ENCODE measurements around the gene ZNF397. TPM values are rescaled to one million over a fixed set of nuclear protein-coding genes. Genes with fewer than 3 reads are reported as not detected.

ZNF397 gene
- total and polyA plus RNA-seq, 2 of the 13 experiments (the other 11 are each of a cell fraction or from before 2014, with no cell fraction given): 4.7 to 9.4 TPM

GRCh38 chr18:35289293-35289692, 48.5 kb downstream of the ZNF397 start:
- Histone ChIP-seq H3K4me3 (replicated peaks in 1 of 3; ENCODE audit: insufficient read depth in 1 of 3, low read depth in 2 of 3, low read length in 3 of 3) (peak overlapping the region; percentile 85 to 97 (median 93)), H3K4me1 (ENCODE audit: insufficient read depth, low read length) (peaks cover 34% of the 10 kb centered on the region), H2AFZ (ENCODE audit: low read length) (peak overlapping the region; percentile 49), H3K9ac (ENCODE audit: insufficient read depth, low read depth, low read length) (peak overlapping the region; percentile 96), H3K36me3 (replicated peaks in 1 of 2; ENCODE audit: control insufficient read depth in 1 of 2, insufficient read depth in 2 of 2, low read length in 2 of 2) (peaks cover 3% of the 10 kb centered on the region in 2 experiments; a peak in 3 of 5 replicates), H3K4me2 (ENCODE audit: low read depth, low read length) (peak overlapping the region; percentile 86), H3K27me3 (ENCODE audit: control insufficient read depth in 1 of 2, insufficient read depth in 2 of 2, low read length in 2 of 2) (no peaks in the 10 kb centered on the region; a peak in 1 of 5 replicates), H4K20me1 (ENCODE audit: insufficient read depth, low read length) (no peaks in the 10 kb centered on the region), H3K27ac (ENCODE audit: extremely low read length, insufficient read depth, low read length) (peak overlapping the region; percentile 81), H3K79me2 (ENCODE audit: insufficient read depth, low read length) (peaks cover 54% of the 10 kb centered on the region), H3K9me3 (ENCODE audit: low read length) (peaks cover 2% of the 10 kb centered on the region; the same call in 1 of the 2 replicates)
- no TSS peak for BruUV-seq (replicated peaks)
- peak; percentile 21 for ATAC-seq
- ChIA-PET POLR2A (interaction anchor here (0.9 to 2.4 kb wide), 5 partner anchors 14 to 66 kb away, joined by 3 to 21 read pairs (median 5); partner anchors contain the start of genes ZNF24 and ZNF397), CTCF (ENCODE audit: low intra/inter-chr PET ratio, low total read pairs) (no interaction called here)
- no peak for DNase-seq (ENCODE audit: low spot score)
- FAIRE-seq: no peak
- TF ChIP-seq ZNF792 (CRISPR knock-in tag; IDR thresholded peaks at IDR 0.05) (peak; percentile 25; the same call in 1 of the 2 replicates), ZNF124 (CRISPR knock-in tag; IDR thresholded peaks at IDR 0.05) (0 out of 2 replicates have a peak, but pooled peaks have one; percentile 8), ZNF557 (CRISPR knock-in tag; IDR thresholded peaks at IDR 0.05) (0 out of 2 replicates have a peak, but pooled peaks have one; percentile 49), ATRX (CRISPR knock-in tag; IDR thresholded peaks at IDR 0.05; ENCODE audit: borderline replicate concordance) (no peak), ZSCAN31 (CRISPR knock-in tag; IDR thresholded peaks at IDR 0.05; ENCODE audit: low read depth) (no peak)
- in situ Hi-C loops (cut with HindIII; ENCODE audit: extremely low pct_ligation_motif_present, low pct_unique_long_range_greater_than_20kb): no loop called here
- intact Hi-C loops (cut with micrococcal nuclease; ENCODE audit: unreplicated experiment): loop anchor here (5.0 kb wide), 1 partner anchor 57 kb away; no protein-coding TSS in a partner anchor
- WGBS (ENCODE audit: low lambda C conversion rate): 4% methylated on average over 6 of the region's 6 CpGs

GRCh38 chr18:35289727-35290093, 48.9 kb downstream of the ZNF397 start:
- in situ Hi-C loops (cut with HindIII; ENCODE audit: extremely low pct_ligation_motif_present, low pct_unique_long_range_greater_than_20kb): no loop called here
- BruUV-seq (replicated peaks): TSS peak; percentile 82
- no peaks in the 10 kb centered on the region for H4K20me1 ChIP-seq (ENCODE audit: insufficient read depth, low read length)
- H3K27ac ChIP-seq (ENCODE audit: extremely low read length, insufficient read depth, low read length): peak overlapping the region; percentile 81
- peak overlapping the region; percentile 96 for H3K9ac ChIP-seq (ENCODE audit: insufficient read depth, low read depth, low read length)
- peak overlapping the region; percentile 85 to 97 (median 93) for H3K4me3 ChIP-seq (replicated peaks in 1 of 3; ENCODE audit: insufficient read depth in 1 of 3, low read depth in 2 of 3, low read length in 3 of 3)
- ChIA-PET POLR2A (interaction anchor here (0.6 to 2.4 kb wide), 15 partner anchors 9 to 682 kb away, joined by 3 to 21 read pairs (median 3); partner anchors contain the start of genes INO80C, ZNF24 and ZNF397), CTCF (ENCODE audit: low intra/inter-chr PET ratio, low total read pairs) (no interaction called here)
- no peaks in the 10 kb centered on the region; a peak in 1 of 5 replicates for H3K27me3 ChIP-seq (ENCODE audit: control insufficient read depth in 1 of 2, insufficient read depth in 2 of 2, low read length in 2 of 2)
- H3K36me3 ChIP-seq (replicated peaks in 1 of 2; ENCODE audit: control insufficient read depth in 1 of 2, insufficient read depth in 2 of 2, low read length in 2 of 2): peaks cover 3 to 5% of the 10 kb centered on the region in 2 experiments; a peak in 3 of 5 replicates
- peaks cover 34% of the 10 kb centered on the region for H3K4me1 ChIP-seq (ENCODE audit: insufficient read depth, low read length)
- intact Hi-C loops (cut with micrococcal nuclease; ENCODE audit: unreplicated experiment): loop anchor here (2.0 to 5.0 kb wide), 3 partner anchors 49 to 57 kb away; partner anchors contain the start of genes ZNF24 and ZNF397
- no peaks in the 10 kb centered on the region for H3K9me3 ChIP-seq (ENCODE audit: low read length)
- peaks cover 53% of the 10 kb centered on the region for H3K79me2 ChIP-seq (ENCODE audit: insufficient read depth, low read length)
- WGBS (ENCODE audit: low lambda C conversion rate): 0% methylated on average over 8 of the region's 8 CpGs
- DNase-seq (ENCODE audit: low spot score): peak; percentile 4
- H3K4me2 ChIP-seq (ENCODE audit: low read depth, low read length): peak overlapping the region; percentile 86
- no peak for FAIRE-seq
- peak overlapping the region; percentile 86 for H2AFZ ChIP-seq (ENCODE audit: low read length)
- ATAC-seq: peak; percentile 21
- TF ChIP-seq KLF9 (CRISPR knock-in tag; IDR thresholded peaks at IDR 0.05; ENCODE audit: low read depth) (0 out of 2 replicates have a peak, but pooled peaks have one; percentile 4), RFX1 (IDR thresholded peaks at IDR 0.05) (no peak), CBFB (CRISPR knock-in tag; IDR thresholded peaks at IDR 0.05) (no peak), ZBTB33 (CRISPR knock-in tag; IDR thresholded peaks at IDR 0.05) (no peak), ELF1 (CRISPR knock-in tag; IDR thresholded peaks at IDR 0.05) (no peak), FOXP1 (IDR thresholded peaks at IDR 0.05) (no peak), FOXP1 (CRISPR knock-in tag; IDR thresholded peaks at IDR 0.05) (no peak), MYPOP (CRISPR knock-in tag; IDR thresholded peaks at IDR 0.05) (0 out of 2 replicates have a peak, but pooled peaks have one; percentile 1), ZNF746 (CRISPR knock-in tag; IDR thresholded peaks at IDR 0.05) (no peak), ZNF766 (CRISPR knock-in tag; IDR thresholded peaks at IDR 0.05; ENCODE audit: borderline replicate concordance) (no peak), ZNF296 (CRISPR knock-in tag; conservative IDR thresholded peaks at IDR 0.05) (no peak), SIX1 (CRISPR knock-in tag; IDR thresholded peaks at IDR 0.05; ENCODE audit: borderline replicate concordance) (no peak), MZF1 (CRISPR knock-in tag; IDR thresholded peaks at IDR 0.05; ENCODE audit: borderline replicate concordance) (no peak)

Data from HepG2 (cell line).